Caco-2 (cell line): ENCODE data around the gene CALU. TPM values are rescaled to one million over a fixed set of nuclear protein-coding genes. Genes with fewer than 3 reads are reported as not detected.

Source experiments
- BruUV-seq: library from RNA; stranded (reverse); fragments of 400-500 nt; replicated peaks from 2 replicates; lab custom pipeline; 2021; lab: Mats Ljungman, UMichigan
- CTCF ChIA-PET: fragments of 300-600 bp; sonication (Branson Sonifier 250); formaldehyde crosslinking; loops from one replicate; lab custom pipeline; 2022; ENCODE audit warnings: antibody characterized with exemption; lab: Charles Lee
- POLR2A ChIA-PET: fragments of 300-600 bp; sonication (Branson Sonifier 250); formaldehyde crosslinking; loops from one replicate; lab custom pipeline; 2022; ENCODE audit warnings: antibody characterized with exemption; lab: Charles Lee
- DNase-seq, 2 experiments: peaks; one replicate each; pipeline versions ENCODE4 v3.0.0 to v3.0.0-alpha.2; 2020 to 2022
- H3K27me3 ChIP-seq: replicated peaks from 2 replicates; pipeline ENCODE4 v1.6.0; 2011; ENCODE audit warnings: low read length; ENCODE audit not compliant: control insufficient read depth, insufficient read depth
- H3K36me3 ChIP-seq: 2 replicates; pipeline ENCODE4 v1.5.1; 2011; ENCODE audit warnings: low read length; ENCODE audit not compliant: control insufficient read depth, insufficient read depth
- H3K4me1 ChIP-seq: fragments of 250-450 bp; sonication (Bioruptor Pico); 2 replicates; pipeline ENCODE4 v1.5.1; 2020; ENCODE audit warnings: mild to moderate bottlenecking
- H3K4me3 ChIP-seq: 2 replicates; pipeline ENCODE4 v1.5.1; 2011; ENCODE audit warnings: low read depth, mild to moderate bottlenecking, control low read depth, low read length
- H3K9me3 ChIP-seq: fragments of 250-450 bp; sonication (Bioruptor Pico); 2 replicates; pipeline ENCODE4 v1.5.1; 2020; ENCODE audit warnings: mild to moderate bottlenecking, moderate library complexity
- H3K27ac Mint-ChIP-seq: one replicate; pipeline ENCODE4 v1.8.0; 2022; ENCODE audit warnings: mixed read lengths; ENCODE audit not compliant: unreplicated experiment
- H3K27me3 Mint-ChIP-seq: one replicate; pipeline ENCODE4 v1.8.0; 2022; ENCODE audit warnings: mixed read lengths; ENCODE audit not compliant: insufficient read depth, unreplicated experiment
- H3K36me3 Mint-ChIP-seq: one replicate; pipeline ENCODE4 v1.8.0; 2022; ENCODE audit warnings: mild to moderate bottlenecking, mixed read lengths; ENCODE audit not compliant: insufficient read depth, unreplicated experiment
- H3K4me1 Mint-ChIP-seq: one replicate; pipeline ENCODE4 v1.8.0; 2022; ENCODE audit warnings: low read depth, mixed read lengths; ENCODE audit not compliant: unreplicated experiment
- H3K4me3 Mint-ChIP-seq: one replicate; pipeline ENCODE4 v1.8.0; 2022; ENCODE audit warnings: mild to moderate bottlenecking, moderate library complexity, mixed read lengths; ENCODE audit not compliant: unreplicated experiment
- H3K9me3 Mint-ChIP-seq: one replicate; pipeline ENCODE4 v1.8.0; 2022; ENCODE audit warnings: mixed read lengths; ENCODE audit not compliant: unreplicated experiment
- intact Hi-C: fragments of 100-400 bp; cut with micrococcal nuclease; formaldehyde crosslinking; loops from one replicate; pipeline ENCODE4 v1.10.0; 2022; ENCODE audit not compliant: unreplicated experiment
- total RNA-seq: library from RNA; stranded (reverse); gene quantifications from 2 replicates; pipeline ENCODE4 v1.2.3, GENCODE V29; 2022
- TF ChIP-seq, protein P1 (sequence below), 2 experiments: fragments of 200-600 bp in 1 of 2; IDR thresholded peaks; 1 replicate in 1 of 2; 2 replicates in 1 of 2; pipeline versions ENCODE4 v1.5.1 to v1.8.0; 2011 to 2022; ENCODE audit warnings: antibody characterized with exemption in 1 of 2, control low read depth in 1 of 2, inconsistent platforms in 1 of 2, low read depth in 1 of 2, low read length in 1 of 2, mild to moderate bottlenecking in 1 of 2, moderate library complexity in 1 of 2; ENCODE audit not compliant: insufficient read depth in 1 of 2, severe bottlenecking in 1 of 2, unreplicated experiment in 1 of 2

CALU gene
- total RNA-seq, 1 experiment from 2014 or later = 184 TPM

DNA sequence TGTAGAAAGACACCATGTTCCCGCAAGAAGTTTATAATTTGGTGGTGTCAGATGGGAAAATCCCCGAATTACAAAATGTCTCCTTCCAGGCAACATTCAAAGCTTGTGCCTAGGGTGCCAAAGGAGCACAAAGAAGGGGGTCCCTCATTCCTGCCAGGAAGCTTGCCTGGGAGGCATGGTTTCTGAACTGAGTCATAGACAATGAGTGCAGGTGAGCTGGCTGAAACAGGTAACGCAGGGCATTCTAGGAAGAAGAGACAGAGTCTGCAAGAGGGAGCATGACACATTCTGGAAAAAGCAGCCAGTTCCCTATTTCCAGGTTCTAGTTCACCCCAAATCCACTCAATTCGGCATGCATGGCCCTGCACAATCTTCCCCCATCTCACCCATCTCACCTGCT is 11.9 kb upstream of the CALU start:
- no peaks in the 10 kb centered on the region for H3K36me3 Mint-ChIP-seq
- Histone ChIP-seq H3K9me3 (no peaks in the 10 kb centered on the region), H3K4me1 (no peaks in the 10 kb centered on the region), H3K36me3 (no peaks in the 10 kb centered on the region), H3K4me3 (no peak overlapping the region), H3K27me3 (no peaks in the 10 kb centered on the region; the same call in none of the 2 replicates)
- no peaks in the 10 kb centered on the region for H3K9me3 Mint-ChIP-seq
- BruUV-seq = no TSS peak
- TF ChIP-seq, protein P1, sequence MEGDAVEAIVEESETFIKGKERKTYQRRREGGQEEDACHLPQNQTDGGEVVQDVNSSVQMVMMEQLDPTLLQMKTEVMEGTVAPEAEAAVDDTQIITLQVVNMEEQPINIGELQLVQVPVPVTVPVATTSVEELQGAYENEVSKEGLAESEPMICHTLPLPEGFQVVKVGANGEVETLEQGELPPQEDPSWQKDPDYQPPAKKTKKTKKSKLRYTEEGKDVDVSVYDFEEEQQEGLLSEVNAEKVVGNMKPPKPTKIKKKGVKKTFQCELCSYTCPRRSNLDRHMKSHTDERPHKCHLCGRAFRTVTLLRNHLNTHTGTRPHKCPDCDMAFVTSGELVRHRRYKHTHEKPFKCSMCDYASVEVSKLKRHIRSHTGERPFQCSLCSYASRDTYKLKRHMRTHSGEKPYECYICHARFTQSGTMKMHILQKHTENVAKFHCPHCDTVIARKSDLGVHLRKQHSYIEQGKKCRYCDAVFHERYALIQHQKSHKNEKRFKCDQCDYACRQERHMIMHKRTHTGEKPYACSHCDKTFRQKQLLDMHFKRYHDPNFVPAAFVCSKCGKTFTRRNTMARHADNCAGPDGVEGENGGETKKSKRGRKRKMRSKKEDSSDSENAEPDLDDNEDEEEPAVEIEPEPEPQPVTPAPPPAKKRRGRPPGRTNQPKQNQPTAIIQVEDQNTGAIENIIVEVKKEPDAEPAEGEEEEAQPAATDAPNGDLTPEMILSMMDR (IDR thresholded peaks at IDR 0.05; ENCODE audit: insufficient read depth in 1 of 2, low read depth in 1 of 2, low read length in 1 of 2, severe bottlenecking in 1 of 2, unreplicated experiment in 1 of 2) = no peak
- no peaks in the 10 kb centered on the region for H3K4me1 Mint-ChIP-seq
- no peak overlapping the region for H3K4me3 Mint-ChIP-seq
- peaks cover 3% of the 10 kb centered on the region for H3K27me3 Mint-ChIP-seq
- DNase-seq = no peak
- H3K27ac Mint-ChIP-seq = no peak overlapping the region
- POLR2A ChIA-PET = interaction anchor here (1.3 kb wide), 1 partner anchor 11 kb away, joined by 3 read pairs; the partner anchor contains the start of gene CALU
- intact Hi-C loops = no loop called here
- CTCF ChIA-PET = no interaction called here

DNA sequence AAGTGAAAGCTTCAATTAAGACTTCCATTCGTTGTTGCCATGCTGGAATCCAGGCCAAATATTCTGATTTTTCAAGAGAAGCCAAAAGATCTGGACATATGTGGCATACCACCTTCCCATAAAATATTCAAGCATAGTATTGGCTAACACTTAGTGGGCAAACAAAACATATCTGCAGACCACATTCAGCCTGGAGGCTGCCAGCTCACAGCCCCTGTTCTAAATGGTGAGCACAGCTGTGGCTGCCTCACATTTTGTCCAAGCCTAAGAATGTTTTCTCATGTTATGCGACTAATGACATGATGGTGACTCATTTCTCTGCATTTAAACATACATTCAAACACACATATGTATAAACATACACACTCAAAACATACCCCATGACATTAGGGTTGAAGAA is 10.6 kb upstream of the CALU start:
- H3K4me1 Mint-ChIP-seq = no peaks in the 10 kb centered on the region
- no peaks in the 10 kb centered on the region for H3K9me3 ChIP-seq
- TF ChIP-seq, protein P1 (IDR thresholded peaks at IDR 0.05; ENCODE audit: insufficient read depth in 1 of 2, low read depth in 1 of 2, low read length in 1 of 2, severe bottlenecking in 1 of 2, unreplicated experiment in 1 of 2) = no peak
- H3K27me3 ChIP-seq = no peaks in the 10 kb centered on the region; the same call in none of the 2 replicates
- peaks cover 3% of the 10 kb centered on the region for H3K27me3 Mint-ChIP-seq
- no peaks in the 10 kb centered on the region for H3K4me1 ChIP-seq
- intact Hi-C loops = no loop called here
- CTCF ChIA-PET = no interaction called here
- H3K36me3 Mint-ChIP-seq = no peaks in the 10 kb centered on the region
- H3K27ac Mint-ChIP-seq = no peak overlapping the region
- DNase-seq = no peak
- no peaks in the 10 kb centered on the region for H3K36me3 ChIP-seq
- no peaks in the 10 kb centered on the region for H3K9me3 Mint-ChIP-seq
- no peak overlapping the region for H3K4me3 ChIP-seq
- no peak overlapping the region for H3K4me3 Mint-ChIP-seq
- BruUV-seq = no TSS peak
- POLR2A ChIA-PET = no interaction called here

DNA sequence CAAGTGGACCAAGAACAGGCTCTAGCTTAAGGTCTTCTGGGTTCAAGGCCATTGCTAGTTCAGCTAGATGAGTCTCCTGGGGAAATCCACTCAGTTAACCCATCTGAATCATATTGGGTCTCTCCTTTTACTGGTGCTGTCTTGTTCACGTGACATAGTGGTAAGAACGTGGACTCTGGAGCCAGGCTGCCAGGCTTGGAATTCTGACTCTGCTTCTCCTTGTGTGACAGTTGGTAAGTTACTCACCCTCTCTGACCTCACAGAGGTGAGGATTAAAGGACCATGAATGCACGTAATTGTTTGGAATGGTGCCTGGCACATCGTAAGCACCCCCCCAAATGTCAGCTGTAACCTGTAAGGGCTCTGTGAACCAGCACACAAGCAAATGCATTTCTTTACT is 9.7 kb upstream of the CALU start:
- H3K4me1 ChIP-seq = no peaks in the 10 kb centered on the region
- Mint-ChIP-seq H3K4me1 (no peaks in the 10 kb centered on the region), H3K4me3 (no peak overlapping the region), H3K36me3 (no peaks in the 10 kb centered on the region), H3K9me3 (no peaks in the 10 kb centered on the region), H3K27ac (no peak overlapping the region), H3K27me3 (peaks cover 3% of the 10 kb centered on the region)
- POLR2A ChIA-PET = no interaction called here
- CTCF ChIA-PET = no interaction called here
- intact Hi-C loops = no loop called here
- no TSS peak for BruUV-seq
- no peaks in the 10 kb centered on the region for H3K9me3 ChIP-seq
- H3K4me3 ChIP-seq = no peak overlapping the region
- no peaks in the 10 kb centered on the region for H3K36me3 ChIP-seq
- TF ChIP-seq, protein P1 (IDR thresholded peaks at IDR 0.05; ENCODE audit: insufficient read depth in 1 of 2, low read depth in 1 of 2, low read length in 1 of 2, severe bottlenecking in 1 of 2, unreplicated experiment in 1 of 2) = no peak
- H3K27me3 ChIP-seq = no peaks in the 10 kb centered on the region; the same call in none of the 2 replicates
- DNase-seq = no peak
